Gastroesophageal sphincter (tissue), 4 donors: ENCODE data around the gene ARPC5L. TPM values are rescaled to one million over a fixed set of nuclear protein-coding genes. Genes with fewer than 3 reads are reported as not detected.

Experiments used
- ATAC-seq: fragments of 150-250 bp; one replicate; pipeline ENCODE4 v1.9.1; 2016; ENCODE audit warnings: mild to moderate bottlenecking, moderate library complexity
- H3K27ac ChIP-seq, 4 donors: fragments of 200-600 bp; sonication (generic) in 3 of 4; 1 replicate in 3 of 4; 2 replicates in 1 of 4; pipeline ENCODE4 v1.5.1; 2016 to 2019
- H3K27me3 ChIP-seq: fragments of 200-600 bp; sonication (generic); one replicate; pipeline ENCODE4 v1.5.1; 2019
- H3K36me3 ChIP-seq, 2 donors: fragments of 200-600 bp; sonication (generic); one replicate each; pipeline ENCODE4 v1.5.1; 2019; ENCODE audit warnings: control low read depth in 1 of 2
- H3K4me1 ChIP-seq, 3 donors: fragments of 200-600 bp; sonication (generic); 1 replicate in 2 of 3; 2 replicates in 1 of 3; pipeline ENCODE4 v1.5.1; 2016 to 2019; ENCODE audit warnings: control low read depth in 2 of 3
- H3K4me3 ChIP-seq, 2 donors: fragments of 200-600 bp; sonication (generic); one replicate each; pipeline ENCODE4 v1.5.1; 2019; ENCODE audit warnings: mild to moderate bottlenecking in 1 of 2, moderate library complexity in 1 of 2
- H3K9me3 ChIP-seq, 3 donors: fragments of 200-600 bp; sonication (generic); one replicate each; pipeline ENCODE4 v1.5.1; 2017 to 2019; ENCODE audit warnings: control low read depth in 2 of 3
- EP300 ChIP-seq: sonication (generic); formaldehyde crosslinking; IDR thresholded peaks from one replicate; pipeline ENCODE4 v1.6.1; 2017; ENCODE audit warnings: antibody characterized with exemption, mild to moderate bottlenecking
- POLR2A ChIP-seq, 2 donors: fragments of 450-650 bp; IDR thresholded peaks; one replicate each; pipeline ENCODE4 v1.6.1; 2017; ENCODE audit warnings: antibody characterized with exemption in 2 of 2, mild to moderate bottlenecking in 2 of 2, moderate library complexity in 1 of 2
- POLR2AphosphoS5 ChIP-seq: sonication (generic); formaldehyde crosslinking; IDR thresholded peaks from one replicate; pipeline ENCODE4 v1.6.1; 2017; ENCODE audit warnings: antibody characterized with exemption
- WGBS, 2 donors: methylation state at CpG; one replicate each; pipeline ENCODE4 v1.1.5; 2018; ENCODE audit warnings: low coverage in 1 of 2; 5-methylcytosine and 5-hydroxymethylcytosine counted together
- total RNA-seq, 4 donors: library from RNA; depleted of rRNA; stranded (reverse); fragments of >200 nt; gene quantifications; one replicate each; pipeline ENCODE4 v1.1.0, GENCODE V29; 2016
- TF ChIP-seq, protein P1 (sequence below), 4 experiments: fragments of 200-600 bp in 2 of 4; fragments of 450-650 bp in 2 of 4; sonication (generic) in 1 of 4; IDR thresholded peaks; one replicate each; pipeline ENCODE4 v1.5.1; 2017 to 2019; ENCODE audit warnings: antibody characterized with exemption in 4 of 4, mild to moderate bottlenecking in 2 of 4, moderate library complexity in 2 of 4

ARPC5L gene
- total RNA-seq, 4 donors from 2014 or later, result 19.9 to 27.6 (median 20.3) TPM

DNA sequence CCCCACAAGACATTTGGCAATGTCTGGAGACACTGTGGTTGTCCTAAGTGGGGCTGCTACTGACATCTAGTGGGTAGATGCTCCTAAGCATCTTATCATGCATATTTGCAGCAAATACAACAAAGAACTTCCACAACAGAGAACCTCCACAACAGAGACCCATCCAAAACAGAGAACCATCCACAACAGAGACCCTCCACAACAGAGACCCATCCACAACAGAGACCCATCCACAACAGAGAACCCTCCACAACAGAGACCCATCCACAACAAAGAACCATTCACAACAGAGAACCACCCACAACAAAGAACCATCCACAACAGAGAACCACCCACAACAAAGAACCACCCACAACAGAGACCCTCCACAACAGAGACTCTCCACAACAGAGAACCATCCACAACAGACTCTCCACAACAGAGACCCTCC is 32.8 kb downstream of the ARPC5L start:
- peaks cover 0 to 95% of the 10 kb centered on the region in 2 donors for H3K36me3 ChIP-seq
- H3K4me1 ChIP-seq, result no peaks in the 10 kb centered on the region
- no peak overlapping the region for H3K4me3 ChIP-seq
- no peaks in the 10 kb centered on the region for H3K9me3 ChIP-seq
- H3K27ac ChIP-seq, result no peak overlapping the region
- H3K27me3 ChIP-seq, result no peaks in the 10 kb centered on the region
- no peak for TF ChIP-seq POLR2AphosphoS5
- TF ChIP-seq, protein P1, sequence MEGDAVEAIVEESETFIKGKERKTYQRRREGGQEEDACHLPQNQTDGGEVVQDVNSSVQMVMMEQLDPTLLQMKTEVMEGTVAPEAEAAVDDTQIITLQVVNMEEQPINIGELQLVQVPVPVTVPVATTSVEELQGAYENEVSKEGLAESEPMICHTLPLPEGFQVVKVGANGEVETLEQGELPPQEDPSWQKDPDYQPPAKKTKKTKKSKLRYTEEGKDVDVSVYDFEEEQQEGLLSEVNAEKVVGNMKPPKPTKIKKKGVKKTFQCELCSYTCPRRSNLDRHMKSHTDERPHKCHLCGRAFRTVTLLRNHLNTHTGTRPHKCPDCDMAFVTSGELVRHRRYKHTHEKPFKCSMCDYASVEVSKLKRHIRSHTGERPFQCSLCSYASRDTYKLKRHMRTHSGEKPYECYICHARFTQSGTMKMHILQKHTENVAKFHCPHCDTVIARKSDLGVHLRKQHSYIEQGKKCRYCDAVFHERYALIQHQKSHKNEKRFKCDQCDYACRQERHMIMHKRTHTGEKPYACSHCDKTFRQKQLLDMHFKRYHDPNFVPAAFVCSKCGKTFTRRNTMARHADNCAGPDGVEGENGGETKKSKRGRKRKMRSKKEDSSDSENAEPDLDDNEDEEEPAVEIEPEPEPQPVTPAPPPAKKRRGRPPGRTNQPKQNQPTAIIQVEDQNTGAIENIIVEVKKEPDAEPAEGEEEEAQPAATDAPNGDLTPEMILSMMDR (IDR thresholded peaks at IDR 0.05), result peak in 1 of 4 experiments; percentile 36
- no peak for TF ChIP-seq POLR2A (IDR thresholded peaks at IDR 0.05)
- TF ChIP-seq EP300, result no peak
- ATAC-seq, result no peak

DNA sequence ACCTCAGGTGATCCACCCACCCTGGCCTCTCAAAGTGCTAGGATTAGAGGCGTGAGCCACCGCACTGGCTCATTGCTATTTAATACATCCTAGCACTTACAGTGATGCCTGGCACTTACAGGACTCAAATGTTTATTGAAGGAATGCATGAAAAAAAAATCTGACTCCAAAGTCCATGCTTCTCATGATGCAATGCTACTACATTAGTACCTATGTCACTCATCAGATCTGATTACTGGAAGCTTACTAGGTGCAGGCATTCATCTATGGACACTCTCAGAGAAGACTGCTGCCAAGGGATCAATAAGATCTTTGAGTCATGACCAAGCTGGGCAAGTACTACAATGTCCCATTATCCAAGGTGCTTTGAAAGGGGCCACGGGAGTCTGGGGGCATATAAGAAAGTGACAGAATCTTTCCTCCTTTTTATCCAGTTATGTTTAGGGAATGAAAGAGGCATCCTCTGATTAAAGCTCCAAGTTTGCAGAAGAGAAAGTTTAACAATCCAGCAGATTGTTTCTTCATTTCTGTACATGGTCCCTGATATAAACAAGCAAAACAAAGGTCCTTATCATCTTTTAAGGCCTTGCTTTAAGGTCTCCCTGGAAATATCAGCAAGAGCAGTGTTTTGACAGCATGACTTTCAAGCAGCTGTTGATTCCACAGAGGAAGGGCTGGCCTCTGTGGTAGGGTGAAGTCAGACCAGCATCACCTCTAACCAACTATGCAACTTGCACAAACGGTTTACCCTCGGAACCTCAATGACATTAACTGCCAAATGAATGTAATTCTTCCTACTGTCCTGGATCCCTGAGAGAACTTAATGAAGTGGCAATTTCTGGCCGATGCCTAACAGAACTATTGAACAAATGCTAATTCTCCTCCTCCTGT is 35.9 kb downstream of the ARPC5L start:
- H3K27ac ChIP-seq, result no peak overlapping the region
- H3K27me3 ChIP-seq, result no peaks in the 10 kb centered on the region
- TF ChIP-seq POLR2A (IDR thresholded peaks at IDR 0.05) (no peak), POLR2AphosphoS5 (no peak), EP300 (no peak)
- TF ChIP-seq, protein P1 (IDR thresholded peaks at IDR 0.05), result no peak
- no peaks in the 10 kb centered on the region for H3K4me1 ChIP-seq
- no peaks in the 10 kb centered on the region for H3K9me3 ChIP-seq
- peaks cover 0 to 84% of the 10 kb centered on the region in 2 donors for H3K36me3 ChIP-seq
- H3K4me3 ChIP-seq, result no peak overlapping the region
- WGBS, 2 donors, result 74 to 80% methylated on average over 4 to 5 of the region's 6 CpGs
- no peak for ATAC-seq

DNA sequence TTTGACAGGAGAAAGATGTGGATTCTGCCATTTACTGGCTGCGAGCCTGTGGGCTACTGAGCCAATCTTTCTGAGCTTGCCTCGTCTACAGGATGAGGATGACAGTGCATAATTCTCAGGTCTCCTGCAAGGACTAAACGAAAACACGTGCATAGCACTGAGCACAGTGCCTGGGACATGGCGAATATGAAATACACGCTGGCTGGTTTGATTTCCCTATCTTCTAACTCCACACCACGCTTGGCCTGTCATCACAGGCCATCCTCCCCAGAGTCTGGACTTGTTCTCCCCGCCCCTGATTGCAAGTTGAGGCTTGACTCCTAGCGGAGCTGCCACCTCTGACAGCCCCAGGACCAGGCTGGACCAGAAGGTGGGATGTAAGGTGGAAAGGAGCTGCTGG is 37.9 kb downstream of the ARPC5L start:
- Histone ChIP-seq H3K4me3 (no peak overlapping the region), H3K27ac (no peak overlapping the region), H3K4me1 (no peaks in the 10 kb centered on the region), H3K27me3 (no peaks in the 10 kb centered on the region), H3K9me3 (no peaks in the 10 kb centered on the region), H3K36me3 (peaks cover 0 to 85% of the 10 kb centered on the region in 2 donors)
- TF ChIP-seq POLR2AphosphoS5, result no peak
- no peak for TF ChIP-seq EP300
- TF ChIP-seq, protein P1 (IDR thresholded peaks at IDR 0.05), result no peak
- TF ChIP-seq POLR2A (IDR thresholded peaks at IDR 0.05), result no peak
- WGBS, 2 donors, result 93% methylated on average over 7 of the region's 9 CpGs; no CpG with 5 or more reads in 1 of the 2 donors
- no peak for ATAC-seq

DNA sequence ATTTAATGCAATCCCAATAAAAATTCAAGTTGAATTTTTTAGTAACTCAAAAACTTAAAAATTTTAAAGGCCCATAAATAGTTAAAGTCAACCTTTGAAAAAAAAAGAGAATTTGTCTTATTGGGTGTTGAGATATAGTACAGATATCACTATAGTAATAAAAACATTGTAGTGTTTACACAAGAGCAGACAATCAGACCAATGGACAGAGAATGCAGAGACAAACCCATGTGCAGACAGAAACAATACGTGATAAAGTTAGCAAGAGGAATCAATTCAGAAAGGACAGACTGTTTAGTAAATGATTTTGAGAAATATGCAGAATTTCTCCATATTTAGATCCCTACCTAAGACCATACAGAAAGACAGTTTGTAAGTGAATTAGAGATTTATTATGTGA is 45.0 kb downstream of the ARPC5L start:
- no peak for ATAC-seq

DNA sequence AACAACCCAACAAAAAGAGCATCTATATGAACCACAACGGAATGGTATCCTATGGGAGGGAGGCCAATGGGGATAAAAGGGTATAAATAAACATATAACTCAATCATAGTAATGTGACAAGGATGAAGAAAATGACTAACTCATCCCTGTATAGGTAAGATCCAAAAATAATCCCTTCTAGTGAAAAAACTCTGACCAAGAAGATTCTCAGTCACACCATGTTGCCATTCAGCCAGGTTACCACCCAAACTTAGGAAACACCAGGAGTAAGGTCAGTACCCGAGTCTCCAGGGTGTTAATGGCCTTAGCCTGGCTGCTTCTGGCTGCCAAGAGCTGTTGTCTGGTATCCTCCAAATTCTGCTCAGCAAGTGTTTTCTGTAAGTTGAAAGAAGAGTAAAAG is 46.2 kb downstream of the ARPC5L start:
- Histone ChIP-seq H3K27me3 (no peaks in the 10 kb centered on the region), H3K4me1 (no peaks in the 10 kb centered on the region), H3K4me3 (no peak overlapping the region), H3K27ac (no peak overlapping the region), H3K9me3 (no peaks in the 10 kb centered on the region), H3K36me3 (peaks cover 0 to 91% of the 10 kb centered on the region in 2 donors)
- 70 to 76% methylated on average over 2 of the region's 2 CpGs for WGBS, 2 donors
- no peak for ATAC-seq
- TF ChIP-seq POLR2A (IDR thresholded peaks at IDR 0.05) (no peak), EP300 (no peak), POLR2AphosphoS5 (no peak)
- TF ChIP-seq, protein P1 (IDR thresholded peaks at IDR 0.05), result no peak

More for the DNA sequence above, 45.0 kb downstream of the ARPC5L start:
- Histone ChIP-seq H3K9me3 (no peaks in the 10 kb centered on the region), H3K27me3 (no peaks in the 10 kb centered on the region), H3K4me3 (no peak overlapping the region), H3K4me1 (no peaks in the 10 kb centered on the region), H3K36me3 (peaks cover 0 to 90% of the 10 kb centered on the region in 2 donors), H3K27ac (no peak overlapping the region)
- WGBS, 2 donors, result 33 to 38% methylated on average over 1 of the region's 1 CpG
- no peak for TF ChIP-seq POLR2A (IDR thresholded peaks at IDR 0.05)
